GM19238 (cell line): ENCODE data around the gene PXMP2.

Experiments
- DNase-seq: peaks from one replicate; pipeline ENCODE4 v3.0.0; 2011; ENCODE audit warnings: low spot score; ENCODE audit not compliant: insufficient read length

The PXMP2 gene

GRCh38 chr12:132660052-132660451 lies 27.3 kb upstream of the PXMP2 start:
- DNase-seq: no peak

- no peak for DNase-seq
Observed at GRCh38 chr12:132660996-132661395, 26.4 kb upstream of the PXMP2 start.

- no peak for DNase-seq
Observed at GRCh38 chr12:132661972-132662371, 25.4 kb upstream of the PXMP2 start.

GRCh38 chr12:132662901-132663755 lies 24.3 kb upstream of the PXMP2 start:
- DNase-seq: no peak

- DNase-seq: no peak
Observed at GRCh38 chr12:132664206-132665148, 22.9 kb upstream of the PXMP2 start.

GRCh38 chr12:132665149-132665491 lies 22.3 kb upstream of the PXMP2 start:
- no peak for DNase-seq

- no peak for DNase-seq
Observed at GRCh38 chr12:132665794-132666193, 21.6 kb upstream of the PXMP2 start.

- DNase-seq: no peak
Observed at GRCh38 chr12:132668191-132669088, 18.9 kb upstream of the PXMP2 start.

- DNase-seq: no peak
Observed at GRCh38 chr12:132669166-132669879, 18.1 kb upstream of the PXMP2 start.

GRCh38 chr12:132672116-132672515 lies 15.3 kb upstream of the PXMP2 start:
- DNase-seq: no peak

- no peak for DNase-seq
Observed at GRCh38 chr12:132672678-132673077, 14.7 kb upstream of the PXMP2 start.

GRCh38 chr12:132673288-132674179 lies 13.9 kb upstream of the PXMP2 start:
- DNase-seq: no peak

GRCh38 chr12:132674561-132674960 lies 12.8 kb upstream of the PXMP2 start:
- no peak for DNase-seq

- no peak for DNase-seq
Observed at GRCh38 chr12:132675757-132676432, 11.5 kb upstream of the PXMP2 start.

GRCh38 chr12:132677492-132677891 lies 9.9 kb upstream of the PXMP2 start:
- DNase-seq: no peak

- no peak for DNase-seq
Observed at GRCh38 chr12:132685400-132685799, 2.0 kb upstream of the PXMP2 start.

- DNase-seq: no peak
Observed at GRCh38 chr12:132686825-132687210, 569 bp upstream of the PXMP2 start.

GRCh38 chr12:132689227-132689626 lies 1.8 kb downstream of the PXMP2 start:
- DNase-seq: no peak

- DNase-seq: no peak
Observed at GRCh38 chr12:132690112-132690511, 2.7 kb downstream of the PXMP2 start.
